ENCODE results near the gene GP1BA. TPM values are rescaled to one million over a fixed set of nuclear protein-coding genes. Genes with fewer than 3 reads are reported as not detected.
"Not testable (repeated sequence)": the region's sequence is repeated elsewhere in the genome, so short reads cannot be mapped to it uniquely, and the experiment has no call there.

Gene GP1BA
- total RNA-seq, 1 experiment from 2014 or later: not detected

- CTCF ChIA-PET: interaction anchor here (0.6 to 5.1 kb wide), 2 partner anchors 12 to 54 kb away, joined by 3 to 29 read pairs; no protein-coding TSS in a partner anchor
- POLR2A ChIA-PET: interaction anchor here (0.7 to 4.6 kb wide), 13 partner anchors 10 to 1311 kb away, joined by 3 to 51 read pairs (median 6); partner anchors contain the start of genes KIF1C, PFN1, RNF167 and SLC25A11
- peaks cover 16% of the 10 kb centered on the region for H3K4me1 Mint-ChIP-seq (ENCODE audit: insufficient read depth, unreplicated experiment)
- TF ChIP-seq CTCF (IDR thresholded peaks at IDR 0.05; ENCODE audit: unreplicated experiment): no peak
- DNase-seq (ENCODE audit: unreplicated experiment): no peak
- BruUV-seq (replicated peaks): no TSS peak
- H3K4me3 Mint-ChIP-seq (ENCODE audit: unreplicated experiment): no peak overlapping the region
- no peaks in the 10 kb centered on the region for H3K9me3 Mint-ChIP-seq (ENCODE audit: unreplicated experiment)
- no peaks in the 10 kb centered on the region for H3K36me3 Mint-ChIP-seq (ENCODE audit: insufficient read depth, unreplicated experiment)
- H3K27ac Mint-ChIP-seq (ENCODE audit: low read depth, unreplicated experiment): no peak overlapping the region
- intact Hi-C loops (cut with micrococcal nuclease): loop anchor here (2.0 kb wide), 1 partner anchor 19 kb away; the partner anchor contains the start of genes RNF167 and SLC25A11
- no peaks in the 10 kb centered on the region for H3K27me3 Mint-ChIP-seq (ENCODE audit: insufficient read depth, unreplicated experiment)
These were observed 10.8 kb upstream of the GP1BA start for GRCh38 chr17:4921320-4921719.

GRCh38 chr17:4926577-4927335 lies 5.3 kb upstream of the GP1BA start:
- H3K4me1 Mint-ChIP-seq (ENCODE audit: insufficient read depth, unreplicated experiment); DNase-seq (ENCODE audit: unreplicated experiment); intact Hi-C loops (cut with micrococcal nuclease); BruUV-seq (replicated peaks); H3K27ac Mint-ChIP-seq (ENCODE audit: low read depth, unreplicated experiment); H3K27me3 Mint-ChIP-seq (ENCODE audit: insufficient read depth, unreplicated experiment); H3K4me3 Mint-ChIP-seq (ENCODE audit: unreplicated experiment); H3K9me3 Mint-ChIP-seq (ENCODE audit: unreplicated experiment): not testable (repeated sequence)
- POLR2A ChIA-PET: interaction anchor here (1.0 to 4.2 kb wide), 3 partner anchors 12 to 13 kb away, joined by 4 to 33 read pairs (median 6); partner anchors contain the start of genes RNF167 and SLC25A11
- peaks cover 18% of the 10 kb centered on the region for H3K36me3 Mint-ChIP-seq (ENCODE audit: insufficient read depth, unreplicated experiment)
- CTCF ChIA-PET: interaction anchor here (0.5 to 0.6 kb wide), 2 partner anchors 42 to 170 kb away, joined by 3 to 4 read pairs; no protein-coding TSS in a partner anchor

- ChIA-PET POLR2A (interaction anchor here (0.6 to 1.5 kb wide), 4 partner anchors 8 to 85 kb away, joined by 3 to 9 read pairs (median 4); partner anchors contain the start of genes RNF167 and SLC25A11), CTCF (interaction anchor here (0.6 kb wide), 1 partner anchor 9 kb away, joined by 3 read pairs; no protein-coding TSS in a partner anchor)
- no peak for TF ChIP-seq CTCF (IDR thresholded peaks at IDR 0.05; ENCODE audit: unreplicated experiment)
- no peaks in the 10 kb centered on the region for H3K27me3 Mint-ChIP-seq (ENCODE audit: insufficient read depth, unreplicated experiment)
- DNase-seq (ENCODE audit: unreplicated experiment): no peak
- no peak overlapping the region for H3K4me3 Mint-ChIP-seq (ENCODE audit: unreplicated experiment)
- peaks cover 2% of the 10 kb centered on the region for H3K4me1 Mint-ChIP-seq (ENCODE audit: insufficient read depth, unreplicated experiment)
- BruUV-seq (replicated peaks): no TSS peak
- no peak overlapping the region for H3K27ac Mint-ChIP-seq (ENCODE audit: low read depth, unreplicated experiment)
- intact Hi-C loops (cut with micrococcal nuclease): no loop called here
- H3K9me3 Mint-ChIP-seq (ENCODE audit: unreplicated experiment): no peaks in the 10 kb centered on the region
- H3K36me3 Mint-ChIP-seq (ENCODE audit: insufficient read depth, unreplicated experiment): peaks cover 20% of the 10 kb centered on the region
These were observed 3.2 kb upstream of the GP1BA start for GRCh38 chr17:4928881-4929280.

GRCh38 chr17:4932756-4933155 lies 679 bp downstream of the GP1BA start:
- Mint-ChIP-seq H3K4me3 (ENCODE audit: unreplicated experiment) (no peak overlapping the region), H3K36me3 (ENCODE audit: insufficient read depth, unreplicated experiment) (peaks cover 36% of the 10 kb centered on the region), H3K27me3 (ENCODE audit: insufficient read depth, unreplicated experiment) (no peaks in the 10 kb centered on the region), H3K4me1 (ENCODE audit: insufficient read depth, unreplicated experiment) (peaks cover 11% of the 10 kb centered on the region), H3K27ac (ENCODE audit: low read depth, unreplicated experiment) (no peak overlapping the region), H3K9me3 (ENCODE audit: unreplicated experiment) (no peaks in the 10 kb centered on the region)
- ChIA-PET CTCF (interaction anchor here (0.7 kb wide), 1 partner anchor 425 kb away, joined by 3 read pairs; no protein-coding TSS in a partner anchor), POLR2A (interaction anchor here (1.2 kb wide), 1 partner anchor 24 kb away, joined by 3 read pairs; no protein-coding TSS in a partner anchor)
- DNase-seq (ENCODE audit: unreplicated experiment): no peak
- no peak for TF ChIP-seq CTCF (IDR thresholded peaks at IDR 0.05; ENCODE audit: unreplicated experiment)
- intact Hi-C loops (cut with micrococcal nuclease): no loop called here
- BruUV-seq (replicated peaks): no TSS peak

Data from MCF 10A (cell line).